Progenitor cell of endocrine pancreas (in vitro differentiated cells): Measurements from ENCODE around the gene ASRGL1. TPM values are rescaled to one million over a fixed set of nuclear protein-coding genes. Genes with fewer than 3 reads are reported as not detected.

Experiments
- DNase-seq: peaks from one replicate; pipeline ENCODE4 v3.0.0; 2021; ENCODE audit warnings: low spot score; ENCODE audit not compliant: unreplicated experiment
- H3K27ac Mint-ChIP-seq: 2 replicates; pipeline ENCODE4 v1.8.0; 2021; ENCODE audit warnings: mild to moderate bottlenecking, moderate library complexity, mixed read lengths
- H3K27me3 Mint-ChIP-seq: 2 replicates; pipeline ENCODE4 v1.8.0; 2021; ENCODE audit warnings: mixed read lengths
- H3K36me3 Mint-ChIP-seq: 2 replicates; pipeline ENCODE4 v1.8.0; 2022; ENCODE audit warnings: mixed read lengths; ENCODE audit not compliant: insufficient read depth
- H3K4me1 Mint-ChIP-seq: 2 replicates; pipeline ENCODE4 v1.8.0; 2021; ENCODE audit warnings: low read depth, mixed read lengths
- H3K4me3 Mint-ChIP-seq: 2 replicates; pipeline ENCODE4 v1.8.0; 2021; ENCODE audit warnings: low read depth, mild to moderate bottlenecking, moderate library complexity, mixed read lengths
- H3K9me3 Mint-ChIP-seq: 2 replicates; pipeline ENCODE4 v1.8.0; 2021; ENCODE audit warnings: low read depth, mixed read lengths
- total RNA-seq: library from RNA; stranded (reverse); gene quantifications from 2 replicates; pipeline ENCODE4 v1.2.1, GENCODE V29; 2021
- TF ChIP-seq, protein P1 (sequence below): fragments of 200-600 bp; sonication (generic); IDR thresholded peaks from one replicate; pipeline ENCODE4 v1.5.0; 2021; ENCODE audit warnings: antibody characterized with exemption, mild to moderate bottlenecking; ENCODE audit not compliant: unreplicated experiment

The ASRGL1 gene
- total RNA-seq, 1 donor from 2014 or later = 41.6 TPM

DNA sequence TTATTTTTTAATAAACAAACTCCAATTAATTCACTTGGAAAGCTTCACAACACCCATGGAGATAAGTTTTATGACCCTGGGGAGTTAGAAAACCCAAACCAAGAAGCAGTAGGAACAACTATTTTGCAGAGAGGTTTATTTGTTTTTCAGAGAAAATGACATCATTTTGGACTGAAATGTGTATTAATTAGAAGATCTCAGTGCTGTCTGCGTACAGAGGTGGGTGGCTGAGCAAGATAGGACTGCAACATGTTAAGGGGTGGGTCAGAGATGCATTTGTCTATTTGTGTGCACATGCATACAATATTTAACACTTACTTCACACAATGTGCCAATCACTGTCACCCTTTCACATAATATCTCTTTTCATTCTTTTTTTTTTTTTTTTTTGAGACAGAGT lies 82.7 kb downstream of the ASRGL1 start:
- no peak overlapping the region for H3K27ac Mint-ChIP-seq
- H3K9me3 Mint-ChIP-seq = no peaks in the 10 kb centered on the region
- H3K4me1 Mint-ChIP-seq = peaks cover 16% of the 10 kb centered on the region
- H3K27me3 Mint-ChIP-seq = peaks cover 10% of the 10 kb centered on the region
- TF ChIP-seq, protein P1, sequence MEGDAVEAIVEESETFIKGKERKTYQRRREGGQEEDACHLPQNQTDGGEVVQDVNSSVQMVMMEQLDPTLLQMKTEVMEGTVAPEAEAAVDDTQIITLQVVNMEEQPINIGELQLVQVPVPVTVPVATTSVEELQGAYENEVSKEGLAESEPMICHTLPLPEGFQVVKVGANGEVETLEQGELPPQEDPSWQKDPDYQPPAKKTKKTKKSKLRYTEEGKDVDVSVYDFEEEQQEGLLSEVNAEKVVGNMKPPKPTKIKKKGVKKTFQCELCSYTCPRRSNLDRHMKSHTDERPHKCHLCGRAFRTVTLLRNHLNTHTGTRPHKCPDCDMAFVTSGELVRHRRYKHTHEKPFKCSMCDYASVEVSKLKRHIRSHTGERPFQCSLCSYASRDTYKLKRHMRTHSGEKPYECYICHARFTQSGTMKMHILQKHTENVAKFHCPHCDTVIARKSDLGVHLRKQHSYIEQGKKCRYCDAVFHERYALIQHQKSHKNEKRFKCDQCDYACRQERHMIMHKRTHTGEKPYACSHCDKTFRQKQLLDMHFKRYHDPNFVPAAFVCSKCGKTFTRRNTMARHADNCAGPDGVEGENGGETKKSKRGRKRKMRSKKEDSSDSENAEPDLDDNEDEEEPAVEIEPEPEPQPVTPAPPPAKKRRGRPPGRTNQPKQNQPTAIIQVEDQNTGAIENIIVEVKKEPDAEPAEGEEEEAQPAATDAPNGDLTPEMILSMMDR = no peak
- H3K4me3 Mint-ChIP-seq = no peak overlapping the region
- no peaks in the 10 kb centered on the region for H3K36me3 Mint-ChIP-seq
- DNase-seq = no peak

DNA sequence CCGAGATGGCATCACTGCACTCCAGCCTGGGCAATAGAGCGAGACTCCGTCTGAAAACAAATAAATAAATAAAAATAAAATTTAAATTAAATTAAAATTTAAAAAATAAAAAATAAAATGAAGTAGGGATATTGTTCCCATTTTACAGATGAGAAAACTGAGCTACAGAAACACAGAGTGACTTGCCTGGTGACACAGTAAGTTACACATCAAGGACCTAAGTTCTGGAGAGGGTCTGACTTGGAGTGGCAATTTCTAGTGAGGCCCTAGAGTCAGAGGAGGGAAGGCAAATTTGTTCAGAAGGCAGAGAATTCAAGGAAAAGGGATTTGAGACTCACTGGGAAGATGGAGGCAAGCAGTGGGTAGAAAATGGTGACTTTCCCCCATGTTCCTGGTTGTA lies 83.6 kb downstream of the ASRGL1 start:
- no peaks in the 10 kb centered on the region for H3K36me3 Mint-ChIP-seq
- DNase-seq = no peak
- H3K4me1 Mint-ChIP-seq = peaks cover 16% of the 10 kb centered on the region
- H3K27me3 Mint-ChIP-seq = peaks cover 10% of the 10 kb centered on the region
- no peaks in the 10 kb centered on the region for H3K9me3 Mint-ChIP-seq
- TF ChIP-seq, protein P1 = no peak
- no peak overlapping the region for H3K4me3 Mint-ChIP-seq
- no peak overlapping the region for H3K27ac Mint-ChIP-seq

GRCh38 chr11:62421996-62422395 lies 84.7 kb downstream of the ASRGL1 start:
- no peak for DNase-seq
- Mint-ChIP-seq H3K27me3 (peaks cover 10% of the 10 kb centered on the region), H3K27ac (no peak overlapping the region)

GRCh38 chr11:62423012-62423411 lies 85.8 kb downstream of the ASRGL1 start:
- peaks cover 10% of the 10 kb centered on the region for H3K27me3 Mint-ChIP-seq
- no peak overlapping the region for H3K4me3 Mint-ChIP-seq
- H3K9me3 Mint-ChIP-seq = no peaks in the 10 kb centered on the region
- no peak overlapping the region for H3K27ac Mint-ChIP-seq
- TF ChIP-seq, protein P1 = no peak
- DNase-seq = no peak
- H3K4me1 Mint-ChIP-seq = peaks cover 18% of the 10 kb centered on the region
- H3K36me3 Mint-ChIP-seq = no peaks in the 10 kb centered on the region

More at GRCh38 chr11:62421996-62422395, 84.7 kb downstream of the ASRGL1 start:
- TF ChIP-seq, protein P1 = no peak
- H3K4me1 Mint-ChIP-seq = peaks cover 21% of the 10 kb centered on the region
- no peak overlapping the region for H3K4me3 Mint-ChIP-seq
- no peaks in the 10 kb centered on the region for H3K36me3 Mint-ChIP-seq
- no peaks in the 10 kb centered on the region for H3K9me3 Mint-ChIP-seq

DNA sequence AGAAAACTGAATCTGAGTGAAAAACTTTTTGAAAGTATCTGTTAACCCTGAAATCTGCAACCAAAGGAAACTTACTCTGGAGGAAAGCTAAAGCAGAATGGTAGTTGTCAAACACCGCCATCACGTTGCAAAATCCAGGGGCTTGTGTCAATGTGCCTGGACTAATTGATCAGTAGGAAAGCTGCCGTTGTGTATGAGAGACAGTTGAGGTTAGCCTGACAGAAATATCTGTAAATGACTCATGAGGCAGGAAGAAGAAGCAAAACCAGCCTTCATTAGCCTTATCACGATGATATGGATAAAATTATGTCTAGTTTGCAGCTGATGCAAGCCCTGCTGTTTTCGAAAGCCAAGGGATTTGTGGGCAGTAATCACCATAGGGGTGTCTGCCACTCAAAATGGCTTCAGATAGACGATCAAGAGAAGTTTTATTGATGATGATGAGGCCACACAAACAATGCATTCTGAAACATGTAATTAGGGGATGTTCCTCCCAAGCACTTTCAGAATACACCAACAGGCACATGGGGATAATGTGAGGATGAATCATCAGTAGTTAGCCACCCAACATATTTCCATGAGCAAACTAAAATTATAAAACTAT lies 90.5 kb downstream of the ASRGL1 start:
- Mint-ChIP-seq H3K27ac (peak overlapping the region; percentile 47), H3K36me3 (no peaks in the 10 kb centered on the region), H3K27me3 (peaks cover 6% of the 10 kb centered on the region), H3K9me3 (no peaks in the 10 kb centered on the region), H3K4me3 (no peak overlapping the region), H3K4me1 (peaks cover 14% of the 10 kb centered on the region)
- DNase-seq = no peak
- TF ChIP-seq, protein P1 = no peak
